Activated naive CD8-positive, alpha-beta T cell treated with anti-CD3 and anti-CD28 coated beads, Interleukin-2, amount 50 U/mL, for 24 hours (primary cell): ENCODE data around the gene EYA3.
"Not testable (repeated sequence)": the region's sequence is repeated elsewhere in the genome, so short reads cannot be mapped to it uniquely, and the experiment has no call there.

ENCODE experiments used
- ATAC-seq: fragments of 150-1000 bp; cut with Tn5 transposase; one replicate; pipeline ENCODE4 v1.10.0; 2021
- DNase-seq: peaks from one replicate; pipeline ENCODE4 v3.0.0; 2021
- H3K27ac Mint-ChIP-seq: one replicate; pipeline ENCODE4 v1.8.0; 2021; ENCODE audit warnings: mild to moderate bottlenecking, mixed read lengths
- H3K27me3 Mint-ChIP-seq: one replicate; pipeline ENCODE4 v1.8.0; 2021; ENCODE audit warnings: mixed read lengths
- H3K36me3 Mint-ChIP-seq: one replicate; pipeline ENCODE4 v1.8.0; 2021; ENCODE audit warnings: low read depth, mixed read lengths
- H3K4me1 Mint-ChIP-seq: one replicate; pipeline ENCODE4 v1.8.0; 2021; ENCODE audit warnings: mixed read lengths
- H3K4me3 Mint-ChIP-seq: one replicate; pipeline ENCODE4 v1.8.0; 2021; ENCODE audit warnings: mild to moderate bottlenecking, moderate library complexity, mixed read lengths
- H3K9me3 Mint-ChIP-seq: one replicate; pipeline ENCODE4 v1.8.0; 2021; ENCODE audit warnings: mixed read lengths

EYA3 gene

DNA sequence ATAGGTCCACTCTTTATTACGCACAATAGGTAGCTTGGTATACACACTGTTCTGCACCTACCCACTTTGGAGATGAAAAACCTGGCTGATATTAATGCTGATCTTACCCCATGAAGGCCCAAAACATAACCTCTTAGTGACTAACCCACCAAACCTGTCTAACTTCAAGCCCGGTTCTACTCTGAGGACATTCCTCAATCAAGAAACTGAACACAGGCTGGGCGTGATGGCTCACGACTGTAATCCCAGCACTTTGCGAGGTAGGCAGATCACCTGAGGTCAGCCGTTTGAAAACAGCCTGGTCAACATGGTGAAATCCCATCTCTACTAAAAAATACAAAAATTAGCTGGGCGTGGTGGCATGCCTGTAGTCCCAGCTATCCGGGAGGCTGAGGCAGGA lies 50.5 kb downstream of the EYA3 start:
- Mint-ChIP-seq H3K9me3 (no peaks in the 10 kb centered on the region), H3K4me1 (peaks cover 2% of the 10 kb centered on the region), H3K27ac (no peak overlapping the region), H3K4me3 (no peak overlapping the region), H3K27me3 (no peaks in the 10 kb centered on the region), H3K36me3 (peaks cover 32% of the 10 kb centered on the region)
- ATAC-seq (no peak), DNase-seq (no peak)

DNA sequence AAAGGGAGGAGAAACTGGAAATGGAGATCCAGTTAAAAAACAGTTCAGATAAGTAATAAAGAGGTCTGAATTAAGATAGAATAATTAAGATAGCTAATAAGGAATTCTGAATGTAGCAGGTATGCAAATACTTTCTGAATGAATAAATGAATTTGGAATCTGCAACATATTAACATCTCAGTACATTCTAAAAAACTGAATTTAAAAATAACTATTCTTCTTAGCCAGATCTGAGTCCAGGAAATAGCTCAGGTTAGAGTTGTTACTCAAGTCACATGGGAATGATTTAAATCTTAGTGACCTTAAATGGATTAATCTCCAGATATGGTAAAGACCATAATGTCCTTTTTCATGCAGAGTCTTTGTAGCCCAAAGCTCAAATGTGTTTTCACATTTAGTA lies 51.2 kb downstream of the EYA3 start:
- Mint-ChIP-seq H3K4me1 (peaks cover 2% of the 10 kb centered on the region), H3K27me3 (no peaks in the 10 kb centered on the region), H3K27ac (no peak overlapping the region), H3K4me3 (no peak overlapping the region), H3K36me3 (peaks cover 31% of the 10 kb centered on the region), H3K9me3 (no peaks in the 10 kb centered on the region)
- no peak for ATAC-seq
- DNase-seq = no peak

DNA sequence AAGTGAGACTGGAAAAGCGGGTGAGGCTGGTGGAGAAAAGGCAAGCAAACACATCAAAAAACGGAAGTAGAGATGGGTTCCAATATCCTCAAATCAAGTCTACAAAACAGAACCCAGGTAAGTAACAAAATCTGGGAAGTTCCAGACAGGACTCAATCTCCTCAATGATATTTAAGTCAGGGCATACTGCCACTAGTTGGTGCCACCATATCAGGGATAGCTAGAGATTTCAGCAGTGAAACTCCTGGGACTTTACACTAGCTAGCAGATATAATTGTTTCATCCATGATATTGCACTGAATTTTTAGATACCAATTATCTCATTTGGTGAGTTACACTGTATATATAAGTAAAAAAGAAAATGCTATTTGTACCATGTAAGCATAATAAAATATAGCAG lies 52.0 kb downstream of the EYA3 start:
- H3K4me3 Mint-ChIP-seq = no peak overlapping the region
- ATAC-seq (no peak), DNase-seq (no peak)
- H3K9me3 Mint-ChIP-seq = no peaks in the 10 kb centered on the region
- no peaks in the 10 kb centered on the region for H3K27me3 Mint-ChIP-seq
- H3K27ac Mint-ChIP-seq = no peak overlapping the region
- H3K36me3 Mint-ChIP-seq = peaks cover 30% of the 10 kb centered on the region
- H3K4me1 Mint-ChIP-seq = peaks cover 2% of the 10 kb centered on the region

DNA sequence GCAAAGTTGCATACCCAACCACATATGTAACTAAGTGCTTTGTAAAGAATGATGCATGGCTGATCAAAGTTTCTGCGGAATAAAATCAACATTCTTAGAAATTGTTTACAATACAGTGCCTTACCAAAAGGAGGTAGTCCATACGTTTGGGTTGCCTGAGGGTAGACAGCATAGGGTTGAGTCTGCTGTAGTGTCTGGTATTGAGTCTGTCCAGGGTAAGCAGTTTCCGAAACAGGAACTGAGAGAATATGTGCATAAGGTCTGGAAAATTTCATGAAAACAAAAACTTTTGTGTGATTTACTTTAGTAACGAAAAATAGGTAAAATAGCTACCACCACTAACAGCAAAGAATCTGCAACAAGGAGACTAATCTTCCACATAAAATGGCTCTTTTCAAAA lies 53.0 kb downstream of the EYA3 start:
- H3K9me3 Mint-ChIP-seq = no peaks in the 10 kb centered on the region
- H3K27ac Mint-ChIP-seq = no peak overlapping the region
- no peaks in the 10 kb centered on the region for H3K27me3 Mint-ChIP-seq
- DNase-seq (no peak), ATAC-seq (no peak)
- H3K36me3 Mint-ChIP-seq = peaks cover 30% of the 10 kb centered on the region
- H3K4me3 Mint-ChIP-seq = no peak overlapping the region
- H3K4me1 Mint-ChIP-seq = peaks cover 2% of the 10 kb centered on the region

DNA sequence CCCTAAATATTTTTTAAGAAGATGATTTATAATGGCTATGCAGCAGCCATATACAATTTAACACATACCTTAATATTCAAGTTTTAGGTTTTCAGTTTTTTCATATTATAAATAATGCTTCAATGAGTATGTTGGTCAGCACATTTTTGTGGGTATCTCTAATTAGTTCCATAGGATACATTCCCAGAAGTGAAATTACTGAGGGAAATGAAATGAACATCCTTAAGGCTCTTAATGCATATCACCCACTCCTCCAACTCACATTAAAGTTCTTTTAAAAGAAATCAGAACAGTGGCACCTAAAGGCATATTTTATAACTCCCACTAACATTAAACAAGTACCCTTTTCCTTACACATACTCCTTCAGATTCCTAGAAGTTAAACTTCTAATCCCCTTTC lies 56.1 kb downstream of the EYA3 start:
- peaks cover 14% of the 10 kb centered on the region for H3K36me3 Mint-ChIP-seq
- no peak overlapping the region for H3K4me3 Mint-ChIP-seq
- DNase-seq = no peak
- no peak overlapping the region for H3K27ac Mint-ChIP-seq
- peaks cover 4% of the 10 kb centered on the region for H3K4me1 Mint-ChIP-seq
- no peaks in the 10 kb centered on the region for H3K27me3 Mint-ChIP-seq
- H3K9me3 Mint-ChIP-seq = no peaks in the 10 kb centered on the region
- ATAC-seq = no peak

DNA sequence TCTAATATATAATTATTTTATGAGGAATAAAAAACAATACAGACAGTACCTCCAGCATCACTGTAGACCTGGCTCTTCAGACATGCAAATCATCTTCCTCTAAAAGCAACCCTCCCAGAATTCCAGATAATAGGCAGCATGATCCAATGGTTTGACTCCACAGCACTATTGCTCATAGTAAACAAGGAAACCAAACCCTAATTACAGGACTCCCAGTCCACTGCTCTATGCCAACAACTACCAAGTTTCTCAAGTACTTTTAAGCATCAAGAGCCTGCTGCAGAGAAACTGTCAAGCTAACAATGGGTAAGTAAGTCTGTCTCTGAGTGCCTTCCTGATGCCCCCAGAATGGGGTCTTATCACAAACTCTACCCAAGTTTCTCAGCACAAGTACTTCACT lies 57.2 kb downstream of the EYA3 start:
- Mint-ChIP-seq H3K27ac (no peak overlapping the region), H3K36me3 (peaks cover 12% of the 10 kb centered on the region), H3K27me3 (no peaks in the 10 kb centered on the region), H3K4me1 (peaks cover 4% of the 10 kb centered on the region), H3K9me3 (no peaks in the 10 kb centered on the region), H3K4me3 (no peak overlapping the region)
- ATAC-seq (no peak), DNase-seq (no peak)

DNA sequence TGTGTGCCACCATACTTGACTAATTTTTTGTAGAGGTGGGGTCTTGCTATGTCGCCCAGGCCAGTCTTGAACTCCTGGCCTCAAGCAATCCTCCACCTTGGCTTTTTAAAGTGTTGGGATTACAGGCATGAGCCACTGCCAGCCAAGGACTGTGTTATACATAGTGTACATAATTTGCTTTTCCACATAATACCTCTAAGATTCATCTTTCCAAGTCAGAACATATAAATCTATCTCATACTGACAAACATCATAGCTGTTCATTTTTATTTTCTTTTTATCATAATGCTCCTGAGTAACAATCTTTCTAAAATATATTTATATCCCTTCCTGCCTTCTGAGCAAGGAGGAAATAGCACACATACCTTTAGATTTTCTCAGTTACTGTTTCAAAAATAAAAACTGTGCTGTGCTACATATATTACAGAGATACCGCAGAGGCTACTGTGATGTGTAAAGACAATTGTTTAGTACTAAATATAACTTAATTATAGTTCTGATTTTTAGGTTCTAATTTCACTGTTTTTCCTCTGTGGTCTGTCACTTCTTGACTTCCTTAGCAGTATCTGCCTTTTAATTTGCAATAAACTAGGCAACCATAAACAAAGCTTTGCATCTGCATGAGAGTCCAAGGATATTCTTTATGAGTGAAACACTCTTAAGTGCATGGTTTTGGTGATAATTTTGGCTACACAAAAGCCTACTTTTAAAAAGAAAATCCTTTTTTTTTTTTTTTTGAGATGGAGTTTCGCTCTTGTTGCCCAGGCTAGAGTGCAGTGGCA lies 59.3 kb downstream of the EYA3 start:
- Mint-ChIP-seq H3K36me3 (peaks cover 5% of the 10 kb centered on the region), H3K27ac (no peak overlapping the region), H3K4me3 (no peak overlapping the region), H3K27me3 (no peaks in the 10 kb centered on the region), H3K4me1 (peaks cover 2% of the 10 kb centered on the region), H3K9me3 (no peaks in the 10 kb centered on the region)
- ATAC-seq (no peak), DNase-seq (no peak)

DNA sequence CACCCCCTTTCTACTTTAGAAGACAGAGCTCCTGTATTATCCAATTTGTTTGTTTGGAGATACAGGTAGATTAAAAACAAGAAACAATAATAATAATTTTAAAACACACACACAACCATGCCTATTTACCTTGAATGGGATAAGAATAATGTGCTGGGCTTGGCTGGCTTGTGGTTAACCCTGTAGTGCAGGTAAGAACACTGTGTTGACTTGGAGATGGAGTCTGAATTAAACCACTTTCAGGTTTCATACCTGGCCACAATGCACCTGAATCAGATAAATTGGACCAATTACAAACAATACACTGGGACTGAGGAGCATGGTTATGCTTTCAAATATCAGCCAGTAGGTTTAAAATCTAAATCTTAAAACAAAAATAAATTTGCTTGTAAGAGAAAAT lies 60.8 kb downstream of the EYA3 start:
- H3K27me3 Mint-ChIP-seq = no peaks in the 10 kb centered on the region
- no peak overlapping the region for H3K4me3 Mint-ChIP-seq
- DNase-seq (no peak), ATAC-seq (no peak)
- peaks cover 2% of the 10 kb centered on the region for H3K4me1 Mint-ChIP-seq
- no peak overlapping the region for H3K27ac Mint-ChIP-seq
- no peaks in the 10 kb centered on the region for H3K9me3 Mint-ChIP-seq
- H3K36me3 Mint-ChIP-seq = peaks cover 5% of the 10 kb centered on the region

DNA sequence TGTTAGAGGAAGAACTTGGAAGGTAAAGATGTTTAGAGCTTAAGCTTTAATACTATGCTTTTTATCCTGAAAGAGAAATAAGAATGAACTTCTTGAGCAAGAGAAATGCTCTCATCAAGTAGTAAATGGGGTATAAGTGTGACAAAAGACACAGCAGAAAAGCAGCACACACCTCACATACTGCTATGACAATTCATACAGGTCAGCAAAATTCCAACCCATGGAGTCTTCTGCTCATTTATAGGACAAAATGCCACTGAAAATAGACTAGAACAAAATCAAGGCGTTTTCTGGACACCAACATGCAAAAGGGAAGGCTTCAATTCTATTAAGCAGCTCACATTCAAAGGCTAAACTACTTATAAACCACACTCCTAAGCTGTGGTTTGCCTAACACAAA lies 61.2 kb downstream of the EYA3 start:
- ATAC-seq = no peak
- DNase-seq = no peak
- H3K36me3 Mint-ChIP-seq = peaks cover 5% of the 10 kb centered on the region

DNA sequence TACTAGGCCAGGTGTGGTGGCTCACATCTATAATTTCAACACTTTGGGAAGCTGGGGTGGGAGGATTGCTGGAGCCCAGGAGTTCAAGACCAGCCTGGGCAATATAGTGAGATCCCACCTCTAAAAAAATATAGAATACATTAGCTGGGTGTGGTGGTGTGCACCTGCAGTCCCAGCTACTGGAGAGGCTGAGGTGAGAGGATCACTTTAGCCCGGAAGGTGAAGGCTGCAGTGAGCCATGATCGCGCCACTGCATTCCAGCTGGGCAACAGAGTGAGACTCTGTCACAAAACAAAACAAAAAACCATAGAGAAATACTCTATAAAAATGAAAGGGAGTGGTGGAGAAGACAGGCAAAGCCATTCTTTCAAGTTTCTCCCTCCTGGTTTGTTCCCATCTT lies 62.1 kb downstream of the EYA3 start:
- no peak overlapping the region for H3K27ac Mint-ChIP-seq
- H3K9me3 Mint-ChIP-seq = no peaks in the 10 kb centered on the region
- DNase-seq = no peak
- H3K36me3 Mint-ChIP-seq = peaks cover 1% of the 10 kb centered on the region
- no peak for ATAC-seq
- no peaks in the 10 kb centered on the region for H3K27me3 Mint-ChIP-seq
- peaks cover 4% of the 10 kb centered on the region for H3K4me1 Mint-ChIP-seq
- H3K4me3 Mint-ChIP-seq = no peak overlapping the region

More for the DNA sequence above, 61.2 kb downstream of the EYA3 start:
- Mint-ChIP-seq H3K27me3 (no peaks in the 10 kb centered on the region), H3K9me3 (no peaks in the 10 kb centered on the region), H3K4me1 (peaks cover 2% of the 10 kb centered on the region), H3K4me3 (no peak overlapping the region), H3K27ac (no peak overlapping the region)

DNA sequence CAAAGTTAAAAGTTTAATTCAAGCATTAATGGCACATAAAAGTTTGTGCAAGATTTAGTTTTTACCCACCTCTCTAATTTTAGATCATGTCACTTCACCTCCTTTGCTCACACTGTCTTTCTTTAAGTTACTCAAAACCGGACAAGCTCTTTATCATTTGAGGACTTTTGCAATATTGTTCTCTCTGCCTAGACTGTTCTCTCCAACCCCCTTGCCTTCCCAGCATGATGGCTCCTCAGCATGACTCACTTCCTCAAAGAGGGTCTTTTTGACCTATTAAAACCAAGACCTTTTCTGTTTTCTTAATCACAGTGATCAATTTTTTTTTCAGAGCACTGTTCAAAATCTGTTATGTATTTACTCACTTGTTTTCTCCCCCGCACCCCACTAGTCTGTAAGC lies 67.3 kb downstream of the EYA3 start:
- ATAC-seq = no peak
- peaks cover 6% of the 10 kb centered on the region for H3K4me1 Mint-ChIP-seq
- H3K4me3 Mint-ChIP-seq = no peak overlapping the region
- H3K27me3 Mint-ChIP-seq = no peaks in the 10 kb centered on the region
- H3K9me3 Mint-ChIP-seq = no peaks in the 10 kb centered on the region
- peaks cover 15% of the 10 kb centered on the region for H3K36me3 Mint-ChIP-seq
- no peak for DNase-seq
- no peak overlapping the region for H3K27ac Mint-ChIP-seq

DNA sequence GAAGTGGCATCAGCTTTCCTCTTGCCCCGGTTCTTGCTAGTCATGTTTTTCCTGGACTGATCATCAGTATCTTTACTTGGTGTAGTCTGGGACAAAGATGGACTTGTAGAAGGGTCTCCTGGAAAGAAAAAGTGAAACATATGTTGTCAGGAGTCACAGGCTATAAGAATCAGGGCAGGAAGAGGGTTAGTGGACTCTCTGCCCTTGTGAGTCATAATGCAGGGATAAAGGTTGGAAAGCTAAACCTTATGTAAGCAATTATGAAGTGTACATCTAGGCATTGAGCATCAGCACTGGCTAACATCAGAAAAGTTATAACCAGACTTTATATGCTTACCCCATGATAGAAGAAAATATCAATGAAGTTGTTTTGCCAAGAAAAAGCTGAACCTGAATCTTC lies 77.4 kb downstream of the EYA3 start:
- H3K4me3 Mint-ChIP-seq = no peak overlapping the region
- H3K27ac Mint-ChIP-seq = no peak overlapping the region
- DNase-seq = no peak
- no peaks in the 10 kb centered on the region for H3K9me3 Mint-ChIP-seq
- H3K4me1 Mint-ChIP-seq = no peaks in the 10 kb centered on the region
- ATAC-seq = no peak
- peaks cover 36% of the 10 kb centered on the region for H3K36me3 Mint-ChIP-seq
- H3K27me3 Mint-ChIP-seq = no peaks in the 10 kb centered on the region

DNA sequence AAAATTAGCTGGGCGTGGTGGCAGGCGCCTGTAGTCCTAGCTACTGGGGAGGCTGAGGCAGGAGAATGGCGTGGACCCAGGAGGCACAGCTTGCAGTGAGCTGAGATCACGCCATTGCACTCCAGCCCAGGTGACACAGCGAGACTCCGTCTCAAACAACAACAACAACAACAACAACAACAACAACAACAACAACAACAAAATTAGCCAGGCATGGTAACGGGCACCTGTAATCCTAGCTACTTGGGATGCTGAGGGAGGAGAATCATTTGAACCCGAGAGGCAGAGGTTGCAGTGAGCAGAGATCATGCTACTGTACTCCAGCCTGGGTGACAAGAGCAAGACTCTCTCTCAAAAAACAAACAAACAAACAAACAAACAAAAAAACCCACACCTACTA lies 85.3 kb downstream of the EYA3 start:
- H3K36me3 Mint-ChIP-seq = peaks cover 26% of the 10 kb centered on the region
- not testable (repeated sequence) for H3K4me3 Mint-ChIP-seq

DNA sequence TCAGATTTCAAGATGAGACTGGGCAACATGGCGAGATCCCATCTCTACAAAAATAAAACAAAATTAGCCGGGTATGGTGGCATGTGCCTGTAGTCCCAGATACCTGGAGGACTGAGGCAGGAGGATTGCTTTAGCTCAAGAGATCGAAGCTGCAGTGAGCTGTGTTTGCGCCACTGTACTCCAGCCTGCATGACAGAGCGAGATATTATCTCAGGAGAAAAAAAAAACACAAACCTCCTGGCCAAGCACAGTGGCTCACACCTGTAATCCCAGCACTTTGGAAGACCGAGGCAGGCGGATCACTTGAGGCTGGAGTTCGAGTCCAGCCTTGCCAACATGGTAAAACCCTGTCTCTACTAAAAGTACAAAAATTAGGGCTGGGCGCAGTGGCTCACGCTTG lies 85.8 kb downstream of the EYA3 start:
- Mint-ChIP-seq H3K36me3 (peaks cover 27% of the 10 kb centered on the region), H3K27ac (no peak overlapping the region), H3K4me3 (no peak overlapping the region), H3K4me1 (no peaks in the 10 kb centered on the region), H3K27me3 (no peaks in the 10 kb centered on the region), H3K9me3 (no peaks in the 10 kb centered on the region)
- DNase-seq (no peak), ATAC-seq (no peak)

More for the DNA sequence above, 85.3 kb downstream of the EYA3 start:
- H3K27me3 Mint-ChIP-seq, ATAC-seq, DNase-seq, H3K9me3 Mint-ChIP-seq, H3K4me1 Mint-ChIP-seq, H3K27ac Mint-ChIP-seq: not testable (repeated sequence)

DNA sequence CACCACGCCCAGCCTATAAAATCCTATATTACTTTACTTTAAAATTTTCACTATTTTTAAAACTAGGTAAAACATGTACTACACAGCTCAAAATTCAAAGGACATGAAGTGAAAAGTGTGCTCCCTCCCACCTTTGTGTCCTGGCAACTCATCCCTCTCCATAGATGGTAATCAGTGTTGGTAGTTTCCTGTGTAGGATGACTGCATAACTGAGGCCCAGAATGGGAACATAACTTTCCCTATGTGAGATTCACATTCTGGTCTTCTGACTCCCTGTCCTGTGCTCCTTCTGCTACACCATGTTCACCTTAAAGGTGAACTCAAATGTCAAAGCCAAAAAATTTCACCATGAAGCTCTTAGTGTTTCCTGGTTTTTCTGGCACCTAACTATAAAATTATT lies 89.4 kb downstream of the EYA3 start:
- H3K36me3 Mint-ChIP-seq = peaks cover 41% of the 10 kb centered on the region

DNA sequence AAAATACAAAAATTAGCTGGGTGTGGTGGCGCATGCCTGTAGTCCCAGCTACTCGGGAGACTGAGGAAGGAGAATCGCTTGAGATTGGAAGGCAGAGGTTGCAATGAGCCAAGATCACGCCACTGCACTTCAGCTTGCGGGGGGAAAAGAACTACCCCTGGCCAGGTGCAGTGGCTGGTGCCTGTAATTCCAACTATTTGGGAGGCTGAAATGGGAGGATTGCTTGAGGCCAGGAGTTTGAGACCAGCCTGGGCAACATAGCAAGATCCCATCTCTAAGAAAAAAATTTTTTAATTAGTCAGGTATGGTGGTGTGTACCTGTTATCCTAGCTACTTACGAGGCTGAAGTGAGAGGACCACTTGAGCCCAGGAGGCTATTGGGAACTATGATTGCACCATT lies 93.9 kb downstream of the EYA3 start:
- not testable (repeated sequence) for H3K4me3 Mint-ChIP-seq, H3K27ac Mint-ChIP-seq

More for the DNA sequence above, 89.4 kb downstream of the EYA3 start:
- ATAC-seq (no peak), DNase-seq (no peak)
- no peak overlapping the region for H3K27ac Mint-ChIP-seq
- peaks cover 1% of the 10 kb centered on the region for H3K4me1 Mint-ChIP-seq
- no peak overlapping the region for H3K4me3 Mint-ChIP-seq
- H3K27me3 Mint-ChIP-seq = no peaks in the 10 kb centered on the region
- H3K9me3 Mint-ChIP-seq = no peaks in the 10 kb centered on the region

More for the DNA sequence above, 93.9 kb downstream of the EYA3 start:
- not testable (repeated sequence) for DNase-seq, ATAC-seq, H3K9me3 Mint-ChIP-seq, H3K27me3 Mint-ChIP-seq
- Mint-ChIP-seq H3K36me3 (peaks cover 54% of the 10 kb centered on the region), H3K4me1 (peaks cover 24% of the 10 kb centered on the region)
